NCI-H1417 (cell line): ENCODE measurements around the gene NARF.
"Not testable (repeated sequence)": the region's sequence is repeated elsewhere in the genome, so short reads cannot be mapped to it uniquely, and the experiment has no call there.

Source experiments
- DNase-seq, 3 experiments: peaks; one replicate each; lab custom pipeline; 2025; lab: John Stamatoyannopoulos, UW

Gene NARF

DNA sequence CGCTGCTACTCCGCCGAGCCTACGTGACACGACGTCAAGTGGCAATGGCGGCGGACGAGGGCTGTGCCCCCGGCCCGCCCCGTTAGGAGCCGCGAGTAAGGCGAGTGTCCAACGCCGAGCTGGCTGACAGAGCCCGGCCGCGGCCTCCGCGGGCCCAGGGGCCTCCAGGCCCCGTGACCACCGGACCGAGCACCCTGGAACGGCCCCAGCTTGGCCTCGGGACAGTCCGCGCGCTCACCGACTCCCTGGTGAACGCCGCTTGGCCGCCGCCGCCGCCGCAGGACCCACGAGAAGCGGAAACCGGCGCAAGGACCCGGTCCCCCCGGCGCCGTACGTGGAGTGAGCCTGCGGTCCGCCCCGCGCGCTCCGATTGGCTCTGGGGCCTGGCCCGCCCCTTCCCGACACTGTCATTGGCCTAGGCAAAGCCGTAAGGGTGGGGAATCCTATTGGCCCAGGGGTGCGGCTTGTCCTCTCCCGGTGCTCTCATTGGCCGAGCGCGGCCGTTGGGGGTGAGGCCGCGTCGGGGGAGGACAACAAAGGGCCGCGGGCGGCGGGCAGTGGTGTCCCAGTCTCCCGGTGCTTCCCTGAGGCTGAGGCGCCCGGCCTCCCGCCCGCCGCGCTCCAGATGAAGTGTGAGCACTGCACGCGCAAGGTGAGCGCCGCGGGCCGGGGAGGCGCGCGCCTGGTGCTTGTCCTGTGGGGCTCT lies at the start of gene NARF:
TSS of gene NARF (plus strand) at position 563 of the 706 bp plus-strand sequence. CDS start at position 626, 63 bp downstream.
- peak; percentile 98 to 99 (median 98) for DNase-seq

DNA sequence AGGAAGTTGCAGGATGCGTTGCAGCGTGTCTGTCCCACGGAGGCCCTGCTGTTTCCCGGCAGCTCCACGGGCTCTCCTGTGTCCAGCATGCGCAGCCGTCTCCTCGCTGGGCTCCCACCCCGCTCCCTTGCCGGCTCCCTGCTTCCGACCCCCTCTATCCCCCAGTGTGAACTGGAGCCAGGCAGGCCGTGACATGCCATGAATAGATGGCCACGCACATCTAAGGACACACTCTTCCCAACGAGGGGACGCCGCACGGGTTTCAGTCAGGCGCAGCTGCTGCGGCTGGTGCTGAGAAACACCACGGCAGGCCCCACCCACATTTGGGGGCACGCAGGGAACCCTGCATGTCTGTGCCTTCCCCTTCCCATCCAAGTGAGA lies 49.6 kb upstream of the NARF start:
- DNase-seq, result no peak

DNA sequence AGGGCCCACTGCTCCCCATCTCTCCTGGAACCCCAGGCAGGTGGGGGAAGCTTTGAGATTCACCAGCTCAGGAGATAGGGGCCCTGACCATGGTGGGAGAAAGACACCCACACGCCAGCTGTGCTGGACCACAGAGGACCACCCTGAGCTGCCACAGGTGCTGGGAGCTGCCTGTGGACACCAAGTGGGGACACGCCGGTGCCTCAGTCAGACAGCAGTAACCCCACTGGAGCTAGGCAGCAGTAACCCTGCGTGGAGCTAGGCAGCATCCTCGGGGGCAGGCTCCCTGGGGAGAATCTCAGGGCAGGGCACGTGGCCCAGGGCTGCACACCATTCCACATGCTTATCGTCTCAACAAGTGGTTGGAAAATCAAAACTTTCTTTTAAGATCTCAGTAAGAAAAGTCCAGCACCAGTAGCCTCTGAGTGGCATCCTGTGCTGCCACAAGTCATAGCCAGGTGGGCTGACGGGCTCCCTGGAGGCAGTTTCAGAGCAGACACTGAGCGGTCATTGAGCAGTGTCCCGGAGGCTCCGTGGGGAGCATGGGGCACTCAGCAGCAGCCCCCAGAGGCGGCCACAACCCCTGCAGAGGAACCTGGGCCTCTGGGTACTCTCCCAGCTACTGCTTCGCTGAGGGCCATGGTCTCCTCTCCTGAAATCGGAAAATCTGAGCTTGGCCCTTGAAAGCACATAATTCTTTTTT lies 48.4 kb upstream of the NARF start:
- no peak for DNase-seq

DNA sequence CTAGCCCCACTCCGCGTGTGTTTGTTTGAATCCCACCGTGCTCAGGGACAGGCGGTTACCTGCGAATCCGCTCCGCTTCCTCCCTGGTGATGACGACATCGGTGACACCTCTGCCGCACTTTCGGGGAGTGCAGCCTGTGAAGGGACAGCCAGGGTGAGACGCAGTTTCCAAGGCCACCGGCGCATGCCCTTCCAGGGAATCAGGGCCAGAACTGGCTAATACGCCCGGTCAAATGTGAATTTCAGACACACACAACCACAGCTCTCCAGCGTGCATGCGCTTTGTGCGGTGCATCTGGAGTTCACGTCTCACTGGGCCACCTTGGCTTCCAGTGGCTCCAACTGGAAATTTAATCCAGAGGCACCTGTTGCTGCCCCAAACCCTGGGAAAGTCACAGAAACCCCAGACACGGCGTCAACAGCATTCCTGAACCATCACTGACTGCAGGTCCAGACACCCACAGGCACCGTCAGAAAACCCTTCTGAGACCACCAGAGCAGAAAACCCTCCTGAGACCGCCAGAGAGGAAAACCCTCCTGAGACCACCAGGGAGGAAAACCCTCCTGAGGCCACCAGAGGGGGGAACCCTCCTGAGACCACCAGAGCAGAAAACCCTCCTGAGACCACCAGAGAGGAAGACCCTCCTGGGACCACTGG lies 47.0 kb upstream of the NARF start:
- DNase-seq, result no peak

DNA sequence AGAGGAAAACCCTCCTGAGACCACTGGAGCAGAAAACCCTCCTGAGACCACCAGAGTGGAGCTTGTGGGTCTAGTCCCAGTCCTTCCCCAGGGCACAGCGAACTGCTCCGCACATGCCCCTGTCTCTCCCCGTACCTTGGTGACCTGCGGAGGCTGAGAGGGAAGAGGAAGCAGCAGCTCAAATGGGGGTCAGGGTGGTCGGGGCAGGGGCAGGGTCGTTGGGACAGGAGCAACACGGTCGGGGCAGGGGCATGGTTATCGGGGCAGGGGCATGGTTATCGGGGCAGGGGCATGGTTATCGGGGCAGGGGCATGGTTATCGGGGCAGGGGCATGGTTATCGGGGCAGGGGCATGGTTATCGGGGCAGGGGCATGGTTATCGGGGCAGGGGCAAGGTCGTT lies 46.5 kb upstream of the NARF start:
- not testable (repeated sequence) for DNase-seq

DNA sequence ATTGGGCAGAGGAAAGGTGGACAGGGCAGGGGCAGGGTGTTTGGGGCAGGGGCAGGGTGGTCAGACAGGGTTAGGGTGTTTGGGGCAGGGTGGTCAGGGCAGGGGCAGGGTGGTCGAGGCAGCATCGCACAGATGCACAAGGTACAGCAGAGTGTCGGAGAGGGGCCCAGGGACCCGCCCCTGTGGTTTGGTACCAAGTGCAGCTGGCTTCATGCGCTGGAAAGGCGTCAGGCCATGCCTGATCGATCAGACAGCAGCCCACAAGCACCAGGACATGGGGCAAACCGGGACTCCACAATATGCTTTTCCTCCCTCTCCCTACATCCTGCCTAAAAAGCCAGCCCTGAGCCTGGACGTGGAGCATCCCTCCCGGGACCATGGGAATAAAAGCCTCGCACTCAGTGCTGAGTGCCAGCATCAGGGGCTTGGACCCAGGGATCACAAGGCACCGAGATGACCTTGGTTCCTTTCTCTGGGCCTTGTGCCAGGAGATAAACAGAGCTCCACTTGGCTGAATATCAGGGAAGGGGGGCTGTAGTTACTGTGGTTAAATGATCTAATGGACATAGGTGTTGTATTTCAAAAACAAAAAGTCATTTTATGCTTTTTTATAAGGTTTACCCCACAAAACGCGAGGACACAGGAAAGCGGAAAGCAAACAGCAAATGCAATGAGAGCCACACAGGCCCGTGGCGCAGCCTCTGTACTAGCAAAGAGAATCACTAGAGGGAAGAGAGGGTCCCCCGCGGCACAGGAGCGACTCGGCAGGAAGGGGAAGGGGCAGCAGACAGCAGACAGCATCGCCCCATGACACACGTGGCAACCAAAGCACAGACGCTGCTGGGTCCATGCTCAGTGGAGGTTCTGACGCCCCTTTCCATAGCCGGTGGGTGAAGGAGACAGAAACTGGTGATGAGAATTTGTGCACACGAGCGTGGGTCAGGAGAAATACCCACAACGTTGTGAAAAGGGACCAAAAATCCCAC lies 45.7 kb upstream of the NARF start:
- DNase-seq, result peak in 1 of 3 experiments; percentile 8

DNA sequence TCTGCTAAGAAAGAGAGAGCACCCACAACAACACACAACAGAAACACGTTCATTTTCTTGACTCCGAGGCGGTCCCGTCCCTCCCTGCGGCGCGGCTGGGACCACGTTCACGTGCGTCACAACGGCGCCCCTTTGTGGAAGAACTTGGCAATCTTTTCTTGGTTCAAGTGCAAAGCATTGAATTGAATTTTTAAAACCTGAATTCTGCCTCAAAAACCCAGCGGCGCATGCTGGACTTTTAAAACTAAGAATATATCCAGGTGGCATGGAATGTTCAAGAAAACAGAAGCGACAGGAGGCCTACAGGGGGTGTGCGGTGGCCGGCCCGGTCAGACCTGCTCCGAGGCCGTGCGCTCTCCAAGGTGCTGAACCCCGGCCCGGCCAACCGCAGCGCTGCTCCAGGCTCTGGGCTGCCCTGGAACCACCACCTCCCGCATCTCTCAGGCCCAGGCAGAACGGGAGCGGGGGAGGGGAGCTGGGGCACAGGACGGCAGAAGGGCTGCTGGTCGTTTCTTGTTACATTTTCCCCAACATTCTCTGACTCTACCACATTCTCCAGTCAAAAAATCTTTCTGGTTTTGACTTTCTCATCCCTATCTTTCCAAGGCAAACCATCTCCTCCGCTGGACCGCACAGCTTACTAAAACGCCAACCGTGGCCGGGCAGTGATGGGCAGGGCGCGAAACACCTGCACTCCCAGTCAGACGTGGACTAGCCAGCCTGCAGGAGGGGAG lies 43.8 kb upstream of the NARF start:
- peak; percentile 15 to 62 (median 54) for DNase-seq

DNA sequence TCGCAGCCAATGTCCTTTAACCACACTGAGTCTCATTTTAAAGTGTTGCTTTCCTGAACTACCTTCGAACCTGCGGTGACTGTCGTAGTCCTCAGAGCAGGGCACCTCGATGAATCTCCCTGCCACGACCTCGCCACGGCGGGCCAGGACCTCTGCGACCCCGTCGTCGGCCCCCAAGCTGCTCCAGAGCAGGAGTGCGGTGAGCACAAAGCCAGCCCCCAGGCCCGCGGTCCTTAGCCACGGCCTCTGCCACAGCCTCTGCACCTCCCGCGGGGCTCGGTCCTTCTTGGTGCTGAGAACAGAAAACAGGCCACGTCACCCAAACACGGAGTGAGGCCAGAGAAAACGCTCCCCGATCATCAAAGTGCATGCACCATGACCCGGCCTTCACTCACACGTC lies 43.2 kb upstream of the NARF start:
- no peak for DNase-seq

DNA sequence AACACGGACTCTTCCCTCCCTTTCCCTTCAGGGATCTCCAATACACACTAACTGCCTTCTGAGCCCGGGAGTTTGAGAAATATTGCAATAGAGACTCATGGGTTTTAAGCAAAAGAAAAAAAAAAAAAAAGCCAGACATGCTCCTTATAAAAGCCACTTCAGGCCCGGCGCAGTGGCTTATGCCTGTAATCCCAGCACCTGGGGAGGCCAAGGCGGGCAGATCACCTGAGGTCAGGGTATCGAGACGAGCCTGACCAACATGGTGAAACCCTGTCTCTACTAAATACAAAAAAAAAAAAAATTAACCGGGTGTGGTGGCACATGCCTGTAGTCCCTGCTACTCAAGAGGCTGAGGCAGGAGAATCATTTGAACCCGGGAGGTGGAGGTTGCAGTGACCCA lies 42.8 kb upstream of the NARF start:
- DNase-seq, result no peak

DNA sequence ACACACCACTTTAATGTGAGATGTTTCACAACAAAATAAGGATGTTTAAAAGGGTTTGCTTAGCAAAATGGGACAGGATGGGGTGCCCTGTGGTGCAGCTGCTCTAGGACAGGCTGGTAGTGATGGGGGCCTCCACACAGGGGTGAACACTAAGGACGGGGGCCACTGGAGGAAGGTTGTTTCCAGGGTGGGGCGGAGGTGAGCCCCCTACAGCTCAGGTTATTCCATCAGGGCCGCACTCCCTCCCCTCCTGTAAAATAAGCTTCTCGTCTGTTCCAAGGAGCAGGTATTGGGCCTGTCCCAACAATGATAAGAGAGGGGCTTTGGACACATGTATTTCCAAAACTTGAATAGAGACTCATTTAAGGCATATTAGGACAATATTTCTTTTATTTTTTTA lies 42.3 kb upstream of the NARF start:
- no peak for DNase-seq

DNA sequence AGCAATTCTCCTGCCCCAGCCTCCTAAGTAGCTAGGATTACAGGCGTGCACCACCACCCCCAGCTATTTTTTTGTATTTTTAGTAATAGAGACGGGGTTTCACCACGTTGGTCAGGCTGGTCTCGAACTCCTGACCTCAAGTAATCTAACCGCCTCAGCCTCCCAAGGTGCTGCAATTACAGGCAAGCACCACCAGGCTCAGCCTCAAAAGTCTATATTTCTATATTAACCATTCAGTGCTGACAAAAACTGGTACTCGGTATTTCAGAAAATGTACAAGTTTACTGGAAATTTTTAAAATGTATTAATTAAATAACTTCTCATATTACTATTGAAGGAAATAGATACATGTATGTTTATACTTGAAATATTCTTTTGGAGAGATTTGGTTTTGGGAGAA lies 41.8 kb upstream of the NARF start:
- DNase-seq, result no peak

DNA sequence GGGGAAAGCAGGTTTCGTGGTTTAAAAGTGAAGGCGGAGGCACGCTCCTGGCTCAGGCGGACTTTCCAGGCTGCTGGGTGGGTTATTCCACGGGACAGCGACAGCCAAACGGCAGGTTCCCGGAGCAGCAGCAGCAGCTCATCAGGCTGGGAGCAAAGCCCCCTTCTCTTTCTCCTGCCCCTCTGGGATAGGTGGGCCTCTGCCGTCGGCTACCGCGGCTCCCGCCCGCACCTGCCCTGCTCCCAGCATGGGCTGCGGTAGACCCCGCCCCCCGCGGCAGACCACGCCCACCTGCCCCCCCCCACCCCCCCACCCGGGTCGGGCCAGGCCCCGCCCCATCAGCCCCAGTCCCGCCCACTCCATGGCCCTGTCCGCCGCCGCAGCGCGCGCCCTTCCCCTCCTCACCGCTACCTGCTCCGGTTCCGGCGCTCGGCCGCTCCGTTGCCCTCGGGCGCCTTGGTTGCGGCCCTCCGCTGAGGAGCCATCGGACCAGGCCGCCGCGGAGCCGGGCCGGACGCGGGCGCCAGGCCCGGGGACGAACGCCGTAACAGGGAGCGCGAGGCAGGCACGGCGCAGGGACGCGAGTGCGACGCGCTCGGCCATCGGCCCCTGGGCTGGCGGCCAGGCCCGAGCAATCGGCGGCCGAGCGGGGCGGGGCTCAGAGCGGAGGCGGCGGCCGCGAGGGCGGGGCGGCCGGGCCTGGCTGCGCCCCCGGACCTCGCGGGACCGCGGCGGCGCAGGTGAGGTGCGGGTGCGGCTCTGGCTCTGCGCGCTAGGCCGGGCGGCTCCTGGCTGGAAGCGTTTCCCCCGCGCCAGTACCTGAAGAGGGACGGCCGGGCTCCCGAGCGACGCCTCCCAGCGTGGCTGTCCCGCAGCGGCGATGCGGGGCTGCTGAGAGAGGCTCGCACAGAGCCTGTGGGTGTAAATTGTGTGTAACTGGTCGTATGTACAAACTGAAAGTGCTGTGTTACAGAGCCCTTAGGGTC lies 40.2 kb upstream of the NARF start, which contains the start of the genes HEXD and OGFOD3:
TSS of gene HEXD (plus strand) at position 347 of the 986 bp plus-strand sequence. CDS start 1,453 bp downstream, outside the sequence.
TSS of gene OGFOD3 (minus strand) at position 586 of the 986 bp plus-strand sequence. CDS start at position 485, 101 bp downstream.
- DNase-seq, result peak; percentile 89 to 93 (median 91)

DNA sequence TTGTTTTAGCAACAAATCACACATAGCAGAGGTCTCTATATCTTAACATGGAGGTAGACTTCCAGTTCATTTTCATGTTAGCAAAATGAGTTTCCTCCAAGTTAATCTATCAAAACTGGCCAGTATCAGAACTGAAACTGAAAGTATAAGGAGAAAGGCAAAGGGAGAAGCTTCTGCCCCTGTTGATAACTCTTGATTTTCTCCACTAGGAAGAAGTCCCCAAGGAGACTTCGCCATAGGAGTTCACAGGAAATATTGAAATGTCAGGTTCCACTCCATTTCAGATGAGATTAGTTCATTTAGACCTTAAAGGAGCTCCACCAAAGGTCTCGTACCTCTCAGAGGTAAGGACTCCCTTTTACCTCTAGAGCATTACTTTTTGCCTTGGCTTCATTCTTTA lies 39.0 kb upstream of the NARF start:
- DNase-seq, result no peak

DNA sequence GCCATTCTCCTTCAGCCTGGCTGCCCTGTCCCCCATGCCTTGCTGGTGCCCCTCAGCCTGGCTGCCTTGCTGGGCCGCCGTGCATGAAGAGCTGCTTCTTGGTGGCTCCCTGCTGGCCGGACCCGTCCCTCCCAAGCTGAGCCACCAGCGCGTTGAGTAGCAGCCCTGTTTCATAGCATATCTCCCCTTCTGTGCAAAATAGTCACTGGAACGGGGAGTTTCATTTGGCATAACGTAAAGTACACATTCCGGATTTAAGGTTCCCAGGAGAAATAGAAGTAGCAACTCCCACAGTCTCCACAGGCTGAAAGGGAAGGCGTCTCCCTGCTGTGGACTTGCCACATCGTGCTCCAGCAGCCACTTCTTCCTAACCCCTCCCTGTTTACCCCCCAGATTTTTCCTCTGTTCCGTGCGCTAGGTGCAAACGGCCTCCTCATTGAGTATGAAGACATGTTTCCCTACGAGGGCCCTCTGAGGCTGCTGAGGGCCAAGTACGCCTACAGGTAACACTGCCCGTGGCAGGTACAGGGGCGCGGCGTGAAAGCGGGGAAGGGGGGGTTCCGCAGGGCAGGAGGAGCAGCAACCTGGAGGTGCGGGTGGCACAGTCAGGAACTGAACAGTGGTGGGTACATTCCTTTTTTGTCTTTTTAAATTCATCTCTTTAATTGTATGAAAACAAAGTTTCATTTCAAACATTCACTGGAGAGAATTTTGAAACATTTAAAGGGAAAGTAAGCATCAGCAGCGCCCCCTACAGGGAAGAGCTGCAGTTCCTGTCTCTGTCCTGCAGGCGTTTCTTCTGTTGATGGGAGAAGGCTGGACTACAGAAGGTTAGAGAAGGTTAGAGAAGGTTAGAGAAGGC lies 34.3 kb upstream of the NARF start:
- DNase-seq, result peak; percentile 4 to 10 (median 7)

DNA sequence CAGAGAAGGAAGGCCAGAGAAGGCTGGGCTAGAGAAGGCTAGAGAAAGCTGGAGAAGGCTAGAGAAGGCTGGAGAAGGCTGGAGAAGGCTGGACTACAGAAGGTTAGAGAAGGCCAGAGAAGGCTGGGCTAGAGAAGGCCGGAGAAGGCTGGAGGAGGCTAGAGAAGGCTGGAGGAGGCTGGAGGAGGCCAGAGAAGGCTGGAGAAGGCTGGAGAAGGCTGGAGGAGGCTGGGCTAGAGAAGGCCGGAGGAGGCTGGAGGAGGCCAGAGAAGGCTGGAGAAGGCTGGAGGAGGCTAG lies 33.7 kb upstream of the NARF start:
- DNase-seq, result no peak

DNA sequence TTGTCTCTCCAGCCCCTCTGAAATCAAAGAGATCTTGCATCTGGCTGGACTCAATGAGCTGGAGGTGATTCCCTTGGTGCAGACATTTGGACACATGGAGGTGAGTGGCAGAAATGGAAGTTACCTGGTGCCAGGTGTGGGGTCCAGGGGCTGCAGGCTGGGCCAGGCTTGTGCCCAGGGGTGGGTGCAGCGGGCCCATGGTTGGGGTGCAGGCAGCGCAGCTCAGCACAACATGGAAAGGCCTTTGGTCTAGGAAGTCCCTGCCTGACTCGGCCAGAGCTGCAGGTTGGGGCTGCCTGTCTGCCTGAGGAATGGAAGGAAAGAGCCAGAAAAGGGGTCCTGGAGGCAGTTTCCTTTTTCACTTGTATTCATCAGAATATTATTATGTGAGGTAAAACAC lies 30.0 kb upstream of the NARF start:
- DNase-seq, result no peak

DNA sequence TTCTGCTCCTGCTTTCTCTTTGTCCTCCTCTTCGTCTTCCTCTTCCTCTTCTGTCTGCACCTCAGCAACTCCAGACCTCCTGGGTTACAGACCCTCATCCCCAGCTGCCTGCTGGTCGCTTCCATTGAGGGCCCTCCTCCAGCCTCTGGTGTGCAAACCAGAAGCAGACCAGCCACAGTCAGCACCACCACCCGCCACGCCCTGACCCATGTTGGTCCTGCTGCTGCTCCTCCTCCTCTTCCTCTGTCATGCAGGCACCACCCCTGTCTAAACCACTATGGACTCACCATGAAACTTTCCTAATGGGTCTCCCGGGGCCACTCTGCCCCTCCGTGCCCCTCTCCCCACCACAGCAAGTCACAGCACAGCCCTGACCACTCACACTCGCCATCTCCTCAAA lies 28.7 kb upstream of the NARF start:
- no peak for DNase-seq

DNA sequence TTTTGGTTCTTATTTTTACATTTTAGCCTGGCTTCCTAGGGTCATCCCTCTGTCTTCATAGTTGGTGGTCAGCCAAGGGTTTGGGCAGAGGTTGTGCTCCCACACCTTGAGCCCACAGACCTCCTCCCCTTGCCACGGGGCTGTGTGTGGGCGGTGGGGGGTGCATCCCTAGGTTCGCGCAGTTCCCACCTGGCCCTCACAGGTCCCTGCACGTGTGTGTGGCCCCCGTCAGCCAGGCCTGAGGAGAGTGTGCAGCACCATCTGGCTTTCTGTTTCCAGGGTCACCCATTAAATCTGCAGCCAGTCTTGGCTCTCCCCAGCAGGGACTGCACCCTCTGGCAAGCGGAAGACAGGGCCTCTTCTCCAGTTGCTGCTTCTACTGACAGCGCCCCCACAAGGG lies 26.5 kb upstream of the NARF start:
- DNase-seq, result no peak
